ENCODE data around the gene PPP2R5B.

The PPP2R5B gene

DNA sequence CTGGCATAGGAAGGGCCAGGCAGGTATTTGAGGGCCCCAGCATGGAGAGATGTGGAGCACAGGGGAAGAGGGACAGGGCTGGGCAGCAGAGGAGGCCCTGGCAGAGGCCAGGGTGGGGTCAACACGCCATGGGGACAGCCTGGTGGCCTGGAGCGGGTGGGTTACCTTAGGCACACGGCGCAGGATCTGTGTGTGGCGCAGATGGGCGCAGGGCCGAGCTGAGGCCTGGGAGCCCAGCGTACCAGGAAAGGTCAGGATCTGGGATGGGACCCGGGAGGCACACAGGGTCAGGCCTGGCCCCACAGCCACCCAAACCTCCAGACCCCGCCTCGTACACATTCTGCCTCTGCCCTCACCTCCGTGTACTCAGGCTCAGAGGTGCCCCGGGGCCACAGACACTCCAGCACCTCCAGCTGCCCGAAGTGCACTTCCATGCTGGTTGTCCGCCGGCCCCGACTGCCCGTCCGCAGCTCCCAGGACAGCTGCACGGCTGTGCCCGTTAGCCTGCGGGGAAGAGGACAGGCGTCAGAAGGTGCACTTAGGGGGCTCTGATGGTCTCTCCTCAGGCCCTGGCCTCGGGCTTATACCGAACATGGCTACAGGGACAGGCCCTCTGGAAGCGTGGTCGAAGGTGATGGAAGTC lies 13.9 kb upstream of the PPP2R5B start:
- TF ChIP-seq, protein P1, sequence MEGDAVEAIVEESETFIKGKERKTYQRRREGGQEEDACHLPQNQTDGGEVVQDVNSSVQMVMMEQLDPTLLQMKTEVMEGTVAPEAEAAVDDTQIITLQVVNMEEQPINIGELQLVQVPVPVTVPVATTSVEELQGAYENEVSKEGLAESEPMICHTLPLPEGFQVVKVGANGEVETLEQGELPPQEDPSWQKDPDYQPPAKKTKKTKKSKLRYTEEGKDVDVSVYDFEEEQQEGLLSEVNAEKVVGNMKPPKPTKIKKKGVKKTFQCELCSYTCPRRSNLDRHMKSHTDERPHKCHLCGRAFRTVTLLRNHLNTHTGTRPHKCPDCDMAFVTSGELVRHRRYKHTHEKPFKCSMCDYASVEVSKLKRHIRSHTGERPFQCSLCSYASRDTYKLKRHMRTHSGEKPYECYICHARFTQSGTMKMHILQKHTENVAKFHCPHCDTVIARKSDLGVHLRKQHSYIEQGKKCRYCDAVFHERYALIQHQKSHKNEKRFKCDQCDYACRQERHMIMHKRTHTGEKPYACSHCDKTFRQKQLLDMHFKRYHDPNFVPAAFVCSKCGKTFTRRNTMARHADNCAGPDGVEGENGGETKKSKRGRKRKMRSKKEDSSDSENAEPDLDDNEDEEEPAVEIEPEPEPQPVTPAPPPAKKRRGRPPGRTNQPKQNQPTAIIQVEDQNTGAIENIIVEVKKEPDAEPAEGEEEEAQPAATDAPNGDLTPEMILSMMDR (IDR thresholded peaks at IDR 0.05; ENCODE audit: low read depth, low read length), result no peak

DNA sequence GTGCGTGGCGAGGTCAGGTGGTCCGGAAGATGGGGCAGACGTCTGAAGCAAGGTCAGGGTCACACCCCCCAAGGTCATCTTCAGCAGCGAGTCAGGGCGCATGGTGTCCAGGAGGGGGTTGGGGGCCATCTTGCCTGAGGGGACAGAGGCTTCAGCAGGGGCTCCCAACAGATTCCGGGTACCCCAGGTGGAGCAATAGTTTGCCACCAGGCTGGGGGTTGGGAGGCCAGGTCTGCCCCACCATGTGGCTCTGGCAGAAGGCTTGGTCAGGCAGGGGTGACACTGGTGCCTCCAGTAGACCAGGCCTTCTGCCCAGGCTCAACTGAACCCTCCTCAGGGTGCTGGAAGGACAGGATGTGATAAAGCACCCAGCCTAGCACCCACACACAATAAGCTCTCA lies 13.3 kb upstream of the PPP2R5B start:
- DNase-seq (ENCODE audit: extremely low read depth, low read depth), result no peak
- TF ChIP-seq, protein P1 (IDR thresholded peaks at IDR 0.05; ENCODE audit: low read depth, low read length), result no peak

More for the DNA sequence above, 13.9 kb upstream of the PPP2R5B start:
- DNase-seq (ENCODE audit: extremely low read depth, low read depth), result no peak

DNA sequence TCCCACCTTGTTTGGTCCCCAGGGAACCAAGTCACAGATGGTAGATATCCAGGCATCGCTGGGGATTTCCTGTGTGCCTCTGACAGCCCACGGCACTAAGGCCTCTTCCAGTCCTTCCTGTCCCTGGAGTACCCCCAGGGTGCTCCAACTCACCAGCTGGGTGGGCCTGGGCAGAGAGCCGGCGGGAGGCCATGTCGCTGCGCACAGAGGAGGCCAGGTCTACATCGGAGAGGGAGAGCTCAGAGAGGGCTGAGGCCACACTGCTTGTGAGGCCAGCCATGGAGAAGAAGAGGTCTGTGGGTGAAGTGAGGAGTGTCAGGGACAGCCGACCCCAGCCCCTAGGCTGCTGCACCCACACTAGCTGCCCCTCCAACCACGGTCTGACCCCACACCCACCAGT lies 12.8 kb upstream of the PPP2R5B start:
- DNase-seq (ENCODE audit: extremely low read depth, low read depth), result no peak

DNA sequence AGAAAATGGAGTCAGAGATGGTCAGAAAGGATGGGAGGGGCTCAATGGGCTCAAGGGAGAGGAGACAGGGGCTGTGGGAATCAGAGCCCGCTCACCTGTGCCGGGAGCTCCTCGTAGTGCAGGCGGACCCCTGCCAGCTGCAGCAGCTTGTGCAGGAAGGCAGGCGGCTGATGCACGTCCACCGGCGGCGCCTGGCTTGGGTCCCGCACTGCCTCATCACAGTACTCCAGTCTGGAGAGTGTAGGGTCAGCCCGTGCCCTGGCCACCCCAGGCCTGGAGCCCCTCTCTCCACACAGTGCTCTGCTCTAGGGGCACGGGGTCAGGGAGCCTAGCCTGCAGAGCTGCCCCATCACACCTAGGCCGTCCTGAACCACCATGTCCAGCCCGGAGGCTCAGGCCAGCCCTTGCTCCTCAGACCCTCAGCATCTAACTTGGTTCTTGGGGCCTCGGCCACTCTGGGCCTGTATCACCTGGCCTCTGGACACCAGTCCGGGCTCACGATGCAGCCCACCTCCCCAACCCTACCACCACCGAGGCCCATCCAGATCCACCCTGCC lies 11.2 kb upstream of the PPP2R5B start:
- TF ChIP-seq, protein P1 (IDR thresholded peaks at IDR 0.05; ENCODE audit: low read depth, low read length), result no peak

More for the DNA sequence above, 12.8 kb upstream of the PPP2R5B start:
- TF ChIP-seq, protein P1 (IDR thresholded peaks at IDR 0.05; ENCODE audit: low read depth, low read length), result no peak

GRCh38 chr11:64914123-64914522 lies 10.4 kb upstream of the PPP2R5B start:
- TF ChIP-seq, protein P1 (IDR thresholded peaks at IDR 0.05; ENCODE audit: low read depth, low read length), result no peak
- DNase-seq (ENCODE audit: extremely low read depth, low read depth), result no peak

More for the DNA sequence above, 11.2 kb upstream of the PPP2R5B start:
- DNase-seq (ENCODE audit: extremely low read depth, low read depth), result no peak

GRCh38 chr11:64915376-64915887 lies 9.1 kb upstream of the PPP2R5B start:
- DNase-seq (ENCODE audit: extremely low read depth, low read depth), result no peak

More at GRCh38 chr11:64915376-64915887, 9.1 kb upstream of the PPP2R5B start:
- TF ChIP-seq, protein P1 (IDR thresholded peaks at IDR 0.05; ENCODE audit: low read depth, low read length), result no peak

All from AG09319 (cell line).